CD1c-positive myeloid dendritic cell (primary cell): ENCODE results near the gene DCBLD1.

Experiments used
- DNase-seq: peaks from one replicate; pipeline ENCODE4 v3.0.0-alpha.2; 2016; ENCODE audit errors: extremely low spot score

The DCBLD1 gene

DNA sequence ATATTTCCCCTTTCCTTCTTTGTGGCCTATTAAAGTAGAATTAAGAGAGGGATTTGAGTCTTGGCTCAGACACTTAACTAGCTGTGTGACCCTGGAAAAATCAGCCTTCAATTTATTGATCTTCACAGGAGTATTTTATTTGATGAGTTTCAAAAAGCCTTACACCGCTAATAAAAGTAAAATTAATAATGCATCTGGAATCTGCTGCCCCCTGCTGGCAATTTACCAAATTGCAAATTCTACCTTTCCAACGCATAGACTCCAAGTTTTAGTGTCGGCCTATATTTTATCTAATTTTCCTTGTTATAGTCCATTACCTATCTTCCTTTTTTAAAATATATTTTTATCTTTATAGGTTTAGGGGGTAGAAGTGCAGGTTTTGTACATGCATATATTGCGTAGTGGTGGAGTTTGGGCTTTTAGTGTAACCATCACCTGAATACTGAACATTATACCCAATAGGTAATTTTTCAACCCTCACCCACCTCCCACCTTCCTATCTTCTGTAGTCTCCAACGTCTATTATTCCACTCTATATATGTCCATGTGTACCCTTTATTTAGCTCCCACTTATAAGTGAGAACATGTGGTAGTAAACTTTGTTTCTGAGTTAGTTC is 73.5 kb downstream of the DCBLD1 start:
- DNase-seq, result peak; percentile 73

GRCh38 chr6:117557951-117558350 is 75.5 kb downstream of the DCBLD1 start:
- no peak for DNase-seq

DNA sequence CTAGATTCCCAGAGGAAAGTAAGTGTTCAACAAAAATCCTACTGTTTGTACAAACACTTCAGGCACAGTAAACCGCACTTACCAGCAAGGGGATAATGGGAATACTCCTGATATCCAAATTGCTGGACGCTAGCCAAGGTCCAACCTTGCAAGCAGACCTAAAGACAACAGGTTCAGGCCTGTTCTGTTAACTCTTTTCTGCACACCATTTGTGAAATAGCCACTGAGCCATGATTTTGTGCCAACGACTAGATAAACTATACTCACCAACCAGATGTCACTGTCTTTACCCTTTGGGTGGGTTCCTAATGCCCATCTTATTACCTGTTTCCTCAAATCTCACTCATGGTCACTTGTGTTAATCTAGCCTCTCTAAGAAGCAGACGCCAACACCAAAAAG is 76.3 kb downstream of the DCBLD1 start:
- DNase-seq, result no peak

- DNase-seq, result no peak
Observed at GRCh38 chr6:117559299-117559698, 76.8 kb downstream of the DCBLD1 start.

DNA sequence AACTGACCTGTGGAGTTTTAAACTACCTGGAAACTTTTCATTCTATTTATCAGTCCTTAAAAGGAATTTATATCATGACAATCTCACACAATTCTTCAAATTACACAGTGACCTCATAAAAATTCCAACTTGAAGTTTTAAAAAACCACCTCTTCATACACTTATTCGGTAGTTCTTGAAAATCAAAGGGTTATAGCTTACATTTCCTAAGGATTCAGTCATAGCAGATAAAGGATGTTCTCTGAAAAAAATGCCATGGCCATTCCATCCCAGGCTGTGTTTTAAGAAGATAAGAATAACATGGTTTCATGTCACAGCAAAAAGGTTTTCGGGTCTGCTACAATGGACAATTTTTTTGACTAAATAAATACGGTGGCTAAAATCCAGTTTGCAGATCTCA is 78.7 kb downstream of the DCBLD1 start:
- DNase-seq, result no peak

DNA sequence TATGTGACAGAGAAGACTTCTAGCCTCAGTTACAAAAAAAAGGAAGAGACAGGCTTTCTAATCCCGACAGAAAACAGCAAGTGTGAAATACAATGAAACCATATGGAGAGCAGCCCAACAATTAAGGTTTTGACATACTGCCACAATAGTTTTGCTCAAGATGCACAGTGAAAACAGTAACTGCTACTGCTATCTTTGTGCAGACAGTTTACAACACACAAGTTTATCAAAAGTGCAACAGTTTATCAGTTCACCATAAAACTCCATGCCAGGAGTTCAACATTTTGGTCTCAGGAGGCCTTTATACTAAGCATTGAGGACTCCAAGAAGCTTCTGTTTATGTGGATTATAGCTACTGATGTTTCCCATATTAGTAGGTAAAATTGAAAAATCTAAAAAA is 82.2 kb downstream of the DCBLD1 start:
- no peak for DNase-seq

- no peak for DNase-seq
Observed at GRCh38 chr6:117568247-117568646, 85.8 kb downstream of the DCBLD1 start.

DNA sequence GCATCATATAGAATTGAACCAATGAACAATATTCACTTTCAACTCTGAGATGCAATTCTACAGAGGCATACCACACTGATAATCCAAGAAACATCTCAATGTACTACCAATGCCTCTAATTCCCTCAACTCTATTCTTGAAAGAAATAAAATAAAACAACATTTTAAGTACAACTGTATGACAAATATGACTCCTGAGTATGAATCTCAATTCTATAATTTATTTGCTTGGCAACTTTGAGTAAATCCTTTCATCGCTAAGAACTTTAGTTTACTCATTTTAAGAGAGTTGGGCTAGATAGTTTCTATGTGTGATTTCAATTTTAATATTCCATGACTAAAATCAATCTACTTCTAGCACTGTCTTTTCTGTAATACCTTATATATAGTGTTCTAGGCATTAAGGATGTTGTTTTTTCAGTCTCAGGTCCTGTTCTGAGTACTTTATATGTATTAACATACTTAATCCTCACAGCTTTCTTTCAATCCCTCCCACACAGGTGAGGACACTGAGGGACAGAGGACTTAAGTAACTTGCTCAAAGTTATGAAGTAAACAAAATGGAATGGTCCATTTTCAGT is 86.4 kb downstream of the DCBLD1 start:
- no peak for DNase-seq

DNA sequence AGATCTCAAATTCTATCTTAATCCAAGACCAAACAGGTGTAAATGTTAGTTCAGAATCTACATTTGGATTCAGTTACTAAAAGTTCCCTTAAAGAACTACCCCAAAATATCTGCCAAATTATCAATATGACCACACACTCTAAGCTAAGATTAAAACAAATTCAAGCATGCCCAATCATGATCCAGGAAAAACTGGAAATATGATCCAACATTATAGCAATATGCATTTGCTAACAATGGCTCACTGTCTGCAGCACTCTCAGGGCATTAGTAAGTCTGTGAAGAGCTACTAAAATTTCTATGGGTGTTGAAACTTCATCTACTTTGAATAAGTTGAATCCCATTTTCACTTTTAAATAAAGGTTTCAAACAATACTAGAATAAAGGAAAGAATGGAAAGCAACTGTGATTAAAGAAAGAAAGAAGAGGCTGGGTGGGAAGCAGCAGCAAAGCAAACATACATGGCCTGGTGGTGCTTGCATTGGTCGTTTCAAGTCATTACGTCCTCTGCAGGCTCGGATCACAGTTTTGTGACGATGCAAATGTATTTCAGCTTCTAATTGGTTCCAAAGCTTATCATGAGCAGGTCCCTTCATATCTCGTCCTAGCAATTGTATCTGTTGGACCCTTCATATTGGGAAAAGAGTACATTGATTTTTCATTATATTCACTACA is 90.7 kb downstream of the DCBLD1 start:
- no peak for DNase-seq

GRCh38 chr6:117574198-117574597 is 91.7 kb downstream of the DCBLD1 start:
- DNase-seq, result no peak

DNA sequence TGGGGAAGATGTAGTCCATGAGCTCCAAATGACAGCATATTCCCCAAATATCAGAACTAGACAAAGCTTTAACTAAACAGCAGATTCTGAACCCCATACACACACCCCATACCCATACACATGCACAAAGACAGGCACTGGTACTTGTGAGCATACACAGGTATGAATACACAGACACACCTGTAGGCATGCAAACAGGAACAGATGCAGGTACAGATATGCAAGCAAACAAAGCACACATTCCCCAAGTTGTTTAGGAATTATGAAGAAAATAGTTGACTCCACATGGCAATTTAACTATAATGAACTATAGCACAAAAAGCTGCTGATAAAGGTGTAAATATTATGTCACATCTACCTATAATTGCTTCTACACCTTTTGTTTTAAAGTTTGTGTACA is 103.2 kb downstream of the DCBLD1 start:
- no peak for DNase-seq

- no peak for DNase-seq
Observed at GRCh38 chr6:117590447-117590846, 108.0 kb downstream of the DCBLD1 start.

GRCh38 chr6:117591405-117591804 is 108.9 kb downstream of the DCBLD1 start:
- no peak for DNase-seq

DNA sequence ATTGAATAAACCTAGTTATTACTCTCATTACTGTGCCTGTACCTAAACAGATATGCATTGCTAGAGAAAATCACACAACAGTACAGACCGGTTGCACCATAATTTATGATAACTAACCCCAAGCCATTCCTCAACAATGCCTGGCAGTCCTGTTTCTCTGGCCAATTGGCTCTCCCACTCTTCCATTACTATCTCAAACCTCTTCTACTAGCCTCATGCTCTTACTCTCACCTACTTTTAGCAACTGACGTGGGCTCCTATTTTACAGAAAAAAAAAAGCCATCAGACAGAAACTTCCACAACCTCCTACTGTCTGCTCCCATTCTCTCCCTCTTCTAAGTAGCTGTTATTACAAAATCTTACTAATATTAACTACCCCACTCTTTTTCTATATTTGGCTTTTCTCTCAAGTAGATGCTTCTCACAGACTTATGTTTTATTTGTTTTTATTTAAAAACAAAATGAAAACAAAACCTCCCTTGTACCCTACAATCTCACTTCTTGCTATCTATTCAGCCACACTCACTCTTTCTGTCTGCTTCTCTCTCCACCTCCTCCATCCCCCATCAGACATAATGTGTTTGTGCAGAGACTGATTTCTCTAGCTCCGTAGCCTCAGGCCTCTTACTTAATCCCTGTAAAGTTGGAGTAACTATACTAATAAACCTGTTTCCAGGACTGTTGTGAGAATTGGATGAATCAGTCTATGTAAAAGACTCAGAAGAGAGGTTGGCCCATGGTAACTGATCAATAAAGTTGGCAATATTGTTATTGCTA is 110.7 kb downstream of the DCBLD1 start:
- no peak for DNase-seq

DNA sequence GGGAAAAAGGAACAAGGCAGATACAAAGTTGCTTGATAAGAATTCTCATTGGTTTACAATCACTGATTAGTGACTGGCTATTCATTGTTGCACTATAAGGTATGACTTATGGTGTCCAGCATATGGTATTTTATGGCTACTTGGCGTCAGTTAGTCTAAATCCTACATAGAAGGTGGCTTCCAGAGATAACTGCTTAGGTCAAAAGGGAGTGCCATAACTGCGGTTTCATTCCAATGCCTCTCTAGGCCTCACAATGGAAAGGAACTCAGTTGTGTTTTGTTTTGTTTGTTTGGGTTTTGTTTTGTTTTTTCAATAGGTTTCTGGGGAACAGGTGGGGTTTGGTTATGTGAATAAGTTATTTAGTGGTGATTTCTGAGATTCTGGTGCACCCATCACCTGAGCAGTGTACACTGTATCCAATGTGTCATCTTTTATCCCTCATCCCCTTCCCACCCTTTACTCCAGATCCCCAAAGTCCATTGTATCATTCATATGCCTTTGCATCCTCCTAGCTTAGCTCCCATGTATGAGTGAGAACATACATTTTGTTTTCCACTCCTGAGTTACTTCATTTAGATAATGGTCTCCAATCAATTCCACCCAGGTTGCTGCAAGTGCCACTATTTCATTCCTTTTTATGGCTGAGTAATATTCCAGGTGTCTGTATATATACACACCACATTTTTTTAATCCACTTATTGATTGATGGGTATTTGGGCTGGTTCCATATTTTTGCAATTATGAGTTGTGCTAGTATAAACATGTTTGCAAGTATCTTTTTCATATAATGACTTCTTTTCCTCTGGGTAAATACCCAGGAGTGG is 112.8 kb downstream of the DCBLD1 start:
- DNase-seq, result no peak

- DNase-seq, result no peak
Observed at GRCh38 chr6:117597755-117598154, 115.3 kb downstream of the DCBLD1 start.
